HG03558 (cell line): ENCODE measurements around the gene ADISSP.

Source experiments
- ATAC-seq: cut with Tn5 transposase; IDR thresholded peaks from one replicate; pipeline ENCODE4 v1.9.1; 2021; ENCODE audit warnings: moderate number of reproducible peaks; ENCODE audit not compliant: unreplicated experiment; ENCODE audit errors: extremely low read depth

Gene ADISSP

DNA sequence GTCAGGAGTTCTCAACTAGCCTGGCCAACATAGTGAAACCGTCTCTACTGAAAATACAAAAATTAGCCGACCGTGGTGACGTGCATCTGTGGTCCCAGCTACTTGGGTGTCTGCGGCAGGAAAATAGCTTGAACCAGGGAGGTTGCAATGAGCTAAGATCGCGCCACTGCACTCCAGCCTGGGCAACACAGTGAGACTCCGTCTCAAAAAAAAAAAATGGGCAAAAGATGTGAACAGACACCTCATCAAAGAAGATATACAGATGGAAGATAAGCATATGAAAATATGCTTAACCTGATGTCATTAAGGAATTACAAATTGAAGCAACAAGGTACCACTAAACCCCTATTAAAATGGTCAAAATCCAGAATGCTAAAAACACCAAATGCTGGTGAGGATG is 44.3 kb downstream of the ADISSP start:
- ATAC-seq, result no peak

DNA sequence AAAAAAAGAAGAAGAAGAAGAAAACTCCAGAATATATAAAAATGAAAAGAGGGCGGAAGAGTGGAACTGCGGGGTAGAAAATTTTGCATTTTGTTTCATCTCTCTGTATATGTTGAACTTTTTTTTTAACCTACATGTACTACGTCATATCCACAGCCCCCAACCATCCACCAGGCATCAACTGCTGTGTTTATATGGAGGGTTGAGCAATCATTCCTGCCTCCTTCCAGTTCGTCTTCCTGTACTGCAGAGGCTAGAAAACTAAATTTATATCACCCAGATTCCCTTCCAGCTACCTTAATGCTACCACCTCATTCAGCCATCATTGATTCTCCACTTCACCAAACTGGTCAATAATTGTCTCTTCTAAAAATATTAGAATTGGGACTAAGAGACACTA is 45.6 kb downstream of the ADISSP start:
- ATAC-seq, result no peak

GRCh38 chr20:3720626-3721025 is 46.9 kb downstream of the ADISSP start:
- ATAC-seq, result no peak

DNA sequence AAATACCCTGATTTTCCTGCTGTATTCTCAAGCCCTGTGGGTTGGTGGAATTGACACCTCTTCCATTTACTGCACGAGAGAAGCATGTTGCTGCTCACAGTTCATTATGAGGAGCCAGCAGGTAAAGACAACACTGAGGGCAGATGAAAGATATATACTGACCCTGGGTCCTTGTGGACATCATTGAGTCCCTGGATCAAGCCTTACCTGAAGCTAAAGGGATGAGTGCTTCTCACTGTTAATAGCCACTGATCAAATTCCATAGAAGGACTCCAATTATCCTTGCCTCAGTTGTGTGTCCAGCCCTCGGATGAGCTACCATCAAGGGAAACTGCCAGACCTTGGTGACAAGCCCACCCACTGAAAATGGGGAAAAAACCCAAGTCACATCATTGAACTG is 47.5 kb downstream of the ADISSP start:
- ATAC-seq, result no peak

DNA sequence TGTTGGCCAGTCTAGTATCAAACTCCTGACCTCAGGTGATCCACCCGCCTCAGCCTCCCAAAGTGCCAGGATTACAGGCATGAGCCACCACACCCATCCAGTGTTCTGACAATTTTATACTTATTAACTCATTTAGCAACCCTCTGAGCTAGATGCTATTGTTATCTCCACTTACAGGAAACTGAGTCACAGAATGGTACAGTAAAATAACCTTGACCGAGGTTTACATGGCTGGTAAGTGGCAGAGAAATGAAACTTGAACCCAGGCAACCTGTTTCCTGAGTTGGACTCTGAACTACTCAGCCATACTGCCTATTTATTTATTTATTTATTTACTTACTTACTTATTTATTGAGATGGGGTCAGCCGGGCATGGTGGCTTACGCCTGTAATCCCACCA is 48.5 kb downstream of the ADISSP start:
- ATAC-seq, result no peak

- no peak for ATAC-seq
Observed at GRCh38 chr20:3716195-3716834, 51.2 kb downstream of the ADISSP start.

DNA sequence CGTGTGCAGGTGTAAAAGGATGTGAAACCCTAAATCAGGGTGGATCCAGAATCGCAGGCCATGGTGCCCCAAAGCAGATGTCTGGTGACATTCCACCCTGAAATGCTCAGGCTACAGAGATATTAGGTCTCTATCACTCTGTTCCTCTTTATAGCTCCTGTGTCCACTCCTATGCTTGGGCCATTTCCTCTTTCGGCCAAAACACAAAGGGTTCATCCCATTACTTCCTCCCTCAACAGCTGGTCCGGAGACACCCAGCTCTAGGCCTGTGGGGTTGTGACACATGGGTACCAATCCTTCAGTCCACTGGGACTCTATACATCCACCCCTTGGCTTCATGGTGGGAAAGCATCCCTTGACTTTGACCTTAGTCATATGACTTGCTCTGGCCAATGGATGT is 53.5 kb downstream of the ADISSP start:
- ATAC-seq, result no peak

DNA sequence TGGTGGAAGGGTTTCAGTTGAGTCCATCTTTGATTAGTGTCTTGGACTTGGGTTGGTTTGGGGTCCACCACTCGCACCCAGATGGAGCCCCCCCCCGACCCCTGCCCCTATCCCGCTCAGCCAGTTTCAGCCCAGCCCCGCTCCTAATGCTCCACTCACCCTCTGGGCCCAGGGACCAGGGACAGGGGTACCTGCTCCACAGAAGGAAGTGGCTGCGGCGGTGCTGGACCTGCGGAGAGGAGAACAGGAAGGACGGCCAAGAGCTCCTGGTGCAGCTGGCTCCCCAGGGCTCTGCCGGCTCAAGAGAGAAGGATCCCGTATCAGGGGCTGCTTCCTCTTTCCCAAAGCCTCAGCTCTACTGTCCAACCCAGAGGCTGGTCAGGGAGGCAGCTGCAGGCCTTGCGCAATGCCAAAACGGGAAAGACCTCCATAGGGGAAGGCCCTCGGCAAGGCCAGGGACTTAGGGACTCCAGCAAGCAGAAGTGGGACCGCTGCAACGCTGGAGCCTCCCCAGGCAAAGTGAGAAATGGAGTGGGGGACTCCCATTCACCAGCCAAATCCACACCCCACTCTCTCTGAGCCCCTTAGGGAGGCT is 55.2 kb downstream of the ADISSP start, which contains the start of gene SIGLEC1:
Gene SIGLEC1 (minus strand): TSS at position 322 of the 595 bp plus-strand sequence. CDS start 5,472 bp downstream, outside the sequence.
- no peak for ATAC-seq

DNA sequence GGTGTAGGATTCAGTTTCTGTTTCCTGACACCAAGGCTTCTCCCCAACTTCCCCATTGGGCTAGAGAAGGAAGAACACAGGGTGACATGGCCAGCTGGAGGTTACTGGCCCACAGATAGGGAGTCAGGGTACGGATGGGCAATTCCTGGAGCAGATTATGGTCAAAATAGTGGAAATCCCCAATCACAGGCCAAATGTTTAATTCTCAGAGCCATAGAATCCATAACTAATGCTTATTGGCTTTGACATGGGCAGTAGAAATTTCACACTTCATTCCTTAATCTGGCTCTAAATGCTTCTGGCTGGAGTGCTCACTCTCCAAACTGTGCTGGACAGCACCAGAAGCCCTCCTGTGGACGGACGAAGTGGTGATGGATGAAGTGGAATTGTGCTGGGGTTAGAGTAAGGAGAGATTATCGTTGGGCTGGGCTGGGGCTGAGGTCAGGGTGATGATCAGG is 56.0 kb downstream of the ADISSP start:
- ATAC-seq, result no peak

DNA sequence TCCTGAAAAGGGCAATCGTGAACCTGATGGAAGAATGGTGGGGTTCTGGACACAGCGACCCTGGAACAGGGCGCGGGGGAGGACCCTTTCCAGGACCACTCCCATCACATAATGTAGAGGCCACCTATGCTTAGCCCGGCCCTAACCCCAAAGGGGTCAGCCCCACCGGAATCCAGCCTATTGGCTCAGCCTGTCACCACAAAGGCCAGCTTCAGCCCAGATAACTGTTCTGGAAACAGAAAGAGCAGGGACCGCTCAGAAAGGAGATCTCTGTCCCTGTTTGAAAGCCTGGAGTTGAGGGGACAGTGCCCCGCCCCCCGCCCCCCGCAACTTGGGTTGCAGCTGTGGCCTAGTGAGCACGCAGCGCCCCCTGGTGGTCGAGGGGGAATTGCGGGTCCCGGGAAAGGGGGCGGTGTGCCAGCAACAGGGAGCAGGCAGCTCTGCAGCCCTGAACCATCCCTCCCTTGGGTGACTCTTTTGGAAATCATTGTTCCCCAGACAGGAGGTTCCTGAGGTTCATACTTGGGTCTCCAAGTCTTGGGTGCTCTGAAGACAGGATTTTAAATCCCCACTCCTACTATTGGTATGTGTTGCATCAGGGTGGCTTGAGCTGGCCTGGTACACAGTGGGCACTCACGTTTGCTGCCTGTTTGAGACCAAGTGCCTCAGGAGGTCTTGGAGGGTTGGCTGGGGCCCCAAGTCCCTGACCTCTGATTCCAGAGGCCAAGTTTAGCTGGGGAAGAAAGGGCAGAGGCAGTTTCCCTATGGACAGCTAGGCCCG is 56.7 kb downstream of the ADISSP start:
- ATAC-seq, result no peak

DNA sequence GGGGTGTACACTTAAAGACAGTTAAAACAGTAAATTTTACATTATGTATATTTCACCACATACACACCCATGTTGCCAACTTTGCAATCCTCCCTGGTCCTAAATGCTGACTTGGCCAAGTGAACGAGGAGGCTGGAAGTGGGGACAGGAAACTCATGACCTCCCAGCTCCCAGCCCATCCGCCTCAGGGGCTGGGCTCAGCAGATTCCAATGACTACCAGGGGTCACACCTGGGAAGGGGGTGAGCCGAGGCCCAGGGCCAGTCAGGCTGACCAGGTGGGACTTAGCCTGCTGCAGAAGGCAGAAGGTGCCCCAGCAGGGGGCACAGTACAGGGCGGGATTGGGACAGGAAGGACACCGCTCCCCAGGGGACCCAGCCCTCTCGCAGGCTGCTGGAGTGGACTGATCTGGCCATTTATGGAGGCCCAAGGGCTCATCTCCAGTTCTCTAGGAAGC is 57.5 kb downstream of the ADISSP start:
- no peak for ATAC-seq

DNA sequence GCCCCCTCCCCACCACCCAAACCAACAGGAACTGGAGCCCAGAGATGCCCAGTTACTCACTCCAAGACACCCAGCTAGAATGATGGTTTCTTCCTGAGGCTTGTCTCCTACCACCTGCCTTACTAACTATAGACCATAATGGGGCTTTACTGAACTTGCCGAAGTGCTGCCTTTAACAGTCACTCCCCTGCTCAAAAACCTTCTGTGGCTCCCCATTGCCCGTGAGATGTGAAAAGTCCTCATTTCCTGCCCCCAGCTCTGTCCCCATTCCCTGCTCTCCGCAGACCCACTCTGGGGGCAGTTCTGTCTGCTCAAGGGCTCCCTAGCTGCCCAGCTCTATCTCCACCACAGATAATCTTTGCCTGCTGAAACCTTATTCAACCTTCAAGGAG is 60.0 kb downstream of the ADISSP start:
- no peak for ATAC-seq

DNA sequence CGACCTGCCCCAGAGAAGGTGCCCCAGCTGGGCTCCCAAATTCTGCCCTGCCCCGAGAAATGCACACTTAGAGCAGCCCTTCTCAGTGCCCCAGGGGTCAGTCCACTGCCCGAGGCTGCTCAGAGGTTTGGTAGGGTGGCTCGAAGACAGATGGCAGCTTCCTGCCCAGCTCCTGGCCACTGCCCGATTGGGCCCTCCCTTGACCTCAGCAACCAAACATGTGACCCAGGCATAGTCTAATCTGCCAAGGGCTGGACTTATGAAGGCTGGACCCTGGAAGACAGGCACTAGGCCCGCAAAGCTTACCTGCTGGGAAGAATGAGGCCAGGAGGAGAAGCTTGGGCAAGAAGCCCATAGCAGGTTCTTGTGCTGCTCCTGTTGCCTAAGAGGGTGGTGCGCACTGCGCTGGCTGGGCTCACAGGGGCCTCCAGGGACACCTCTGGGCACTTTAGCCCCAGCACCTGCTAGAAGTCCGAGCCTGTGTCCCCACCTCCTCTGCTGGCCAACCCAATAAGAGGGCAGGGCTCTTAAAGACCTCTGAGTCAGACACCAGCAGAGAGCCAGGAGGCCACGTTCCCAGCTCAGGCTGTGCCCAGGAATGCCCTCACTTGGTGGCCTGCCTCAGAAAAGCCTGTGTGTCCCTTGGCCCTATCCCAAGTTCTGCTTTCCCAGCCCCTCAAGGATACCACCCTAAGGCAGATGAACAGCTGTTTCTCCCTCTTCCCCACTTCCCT is 60.6 kb downstream of the ADISSP start:
- no peak for ATAC-seq

DNA sequence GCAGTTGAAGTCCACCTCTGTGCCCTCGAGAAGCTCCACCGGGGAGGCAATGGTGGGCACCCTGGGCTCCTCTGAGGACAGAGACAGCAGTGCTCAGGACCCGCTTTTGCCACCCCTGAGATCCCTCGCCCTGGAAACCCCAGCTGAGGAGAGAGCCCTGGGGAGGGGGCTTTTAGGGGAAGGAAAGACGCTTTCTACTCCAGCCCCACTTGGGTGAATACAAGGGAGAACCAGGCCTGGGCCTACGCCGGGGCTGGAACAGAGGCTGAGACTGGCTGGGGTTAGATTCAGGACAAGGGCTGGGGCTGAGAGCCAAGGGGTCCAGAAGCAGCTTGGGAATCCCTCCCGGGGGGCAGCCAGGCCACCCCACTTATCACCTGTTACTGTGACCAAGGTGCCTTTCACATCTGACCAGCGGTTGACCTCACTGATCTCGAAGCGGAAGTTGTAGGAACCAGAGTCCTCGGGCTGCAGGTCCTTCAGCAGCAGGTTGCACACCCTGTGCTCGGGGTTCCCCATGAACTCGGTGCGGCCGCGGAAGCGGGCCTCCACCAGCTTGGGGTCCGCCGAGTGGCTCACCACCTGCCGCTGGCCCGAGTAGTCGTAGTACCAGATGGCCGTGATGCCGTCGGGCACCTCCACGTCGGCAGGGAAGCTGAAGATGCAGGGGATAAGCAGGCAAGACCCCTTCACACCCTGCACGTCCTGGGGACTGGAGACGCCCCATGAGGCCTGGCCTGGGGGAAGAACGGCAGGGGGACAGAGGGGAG is 61.4 kb downstream of the ADISSP start:
- ATAC-seq, result no peak

- ATAC-seq, result no peak
Observed at GRCh38 chr20:3705491-3705969, 62.0 kb downstream of the ADISSP start.

GRCh38 chr20:3704087-3704486 is 63.5 kb downstream of the ADISSP start:
- no peak for ATAC-seq
